Dedifferentiated amniotic fluid mesenchymal stem cell (primary cell): Measurements from ENCODE around the gene TGFBR2.

Experiments
- DNase-seq: peaks from one replicate; pipeline ENCODE4 v3.0.0-alpha.2; 2016; ENCODE audit errors: extremely low spot score

The TGFBR2 gene

GRCh38 chr3:30673425-30674341 is 67.3 kb downstream of the TGFBR2 start:
- DNase-seq: no peak

GRCh38 chr3:30675006-30675405 is 68.6 kb downstream of the TGFBR2 start:
- DNase-seq: no peak

- DNase-seq: no peak
These were observed 69.4 kb downstream of the TGFBR2 start for GRCh38 chr3:30675774-30676173.

GRCh38 chr3:30676424-30677346 is 70.3 kb downstream of the TGFBR2 start:
- DNase-seq: no peak

- no peak for DNase-seq
These were observed 70.9 kb downstream of the TGFBR2 start for GRCh38 chr3:30677347-30677685.

- no peak for DNase-seq
These were observed 72.6 kb downstream of the TGFBR2 start for GRCh38 chr3:30679045-30679444.

- no peak for DNase-seq
These were observed 74.6 kb downstream of the TGFBR2 start for GRCh38 chr3:30680789-30681648.

GRCh38 chr3:30681649-30682211 is 75.3 kb downstream of the TGFBR2 start:
- no peak for DNase-seq

- DNase-seq: no peak
These were observed 76.2 kb downstream of the TGFBR2 start for GRCh38 chr3:30682434-30683155.

GRCh38 chr3:30683769-30684168 is 77.4 kb downstream of the TGFBR2 start:
- DNase-seq: no peak

GRCh38 chr3:30684356-30684755 is 78.0 kb downstream of the TGFBR2 start:
- no peak for DNase-seq

GRCh38 chr3:30685267-30685667 is 78.9 kb downstream of the TGFBR2 start:
- DNase-seq: no peak

- no peak for DNase-seq
These were observed 79.8 kb downstream of the TGFBR2 start for GRCh38 chr3:30686176-30686575.

- DNase-seq: no peak
These were observed 80.4 kb downstream of the TGFBR2 start for GRCh38 chr3:30686799-30687198.

- DNase-seq: no peak
These were observed 81.6 kb downstream of the TGFBR2 start for GRCh38 chr3:30687930-30688570.

- DNase-seq: peak; percentile 35
These were observed 82.6 kb downstream of the TGFBR2 start for GRCh38 chr3:30688776-30689641.

- DNase-seq: no peak
These were observed 83.8 kb downstream of the TGFBR2 start for GRCh38 chr3:30690199-30690598.

- no peak for DNase-seq
These were observed 85.0 kb downstream of the TGFBR2 start for GRCh38 chr3:30691249-30691880.

GRCh38 chr3:30691944-30692343 is 85.5 kb downstream of the TGFBR2 start:
- DNase-seq: no peak
